HepG2 (cell line): Measurements from ENCODE around the gene SVOP. TPM values are rescaled to one million over a fixed set of nuclear protein-coding genes. Genes with fewer than 3 reads are reported as not detected.

ENCODE experiments used
- ARID3A ChIP-seq: IDR thresholded peaks from 2 replicates; pipeline ENCODE4 v1.6.1; 2012; ENCODE audit warnings: low read depth, low read length, improper control_type of control experiment
- GATAD1 ChIP-seq: IDR thresholded peaks from 2 replicates; pipeline ENCODE4 v1.6.1; 2016; ENCODE audit warnings: missing genetic modification reagents, missing compliant biosample characterization
- GFI1 ChIP-seq: sonication (generic); formaldehyde crosslinking; IDR thresholded peaks from 2 replicates; pipeline ENCODE4 v1.5.0; 2020; ENCODE audit warnings: missing genetic modification reagents, mild to moderate bottlenecking, borderline replicate concordance
- MAFG ChIP-seq: sonication (generic); formaldehyde crosslinking; IDR thresholded peaks from 2 replicates; pipeline ENCODE4 v1.5.1; 2020; ENCODE audit warnings: mild to moderate bottlenecking, missing genetic modification reagents
- MED8 ChIP-seq: sonication (generic); formaldehyde crosslinking; IDR thresholded peaks from 2 replicates; pipeline ENCODE4 v1.8.1; 2023; ENCODE audit warnings: mild to moderate bottlenecking, missing genetic modification reagents; ENCODE audit not compliant: insufficient replicate concordance
- MTA1 ChIP-seq: sonication (generic); formaldehyde crosslinking; IDR thresholded peaks from 2 replicates; pipeline ENCODE4 v1.4.0; 2020; ENCODE audit warnings: missing genetic modification reagents, mild to moderate bottlenecking, borderline replicate concordance
- PCBP1 ChIP-seq: fragments of 200-400 bp; formaldehyde crosslinking; IDR thresholded peaks from 2 replicates; pipeline ENCODE4 v1.6.1; 2017; ENCODE audit warnings: mild to moderate bottlenecking, low read depth, low read length, borderline replicate concordance
- PHB2 ChIP-seq: fragments of 450-650 bp; IDR thresholded peaks from 2 replicates; pipeline ENCODE4 v1.6.1; 2018; ENCODE audit not compliant: partially characterized antibody
- RARG ChIP-seq: sonication (generic); formaldehyde crosslinking; IDR thresholded peaks from 2 replicates; pipeline ENCODE4 v1.4.0; 2020; ENCODE audit warnings: low read depth, mild to moderate bottlenecking, missing genetic modification reagents
- RBM22 ChIP-seq: fragments of 200-400 bp; formaldehyde crosslinking; optimal IDR thresholded peaks from 2 replicates; pipeline ENCODE3; 2017; ENCODE audit warnings: mild to moderate bottlenecking, low read length, moderate library complexity
- SMAD3 ChIP-seq: sonication (generic); formaldehyde crosslinking; IDR thresholded peaks from 2 replicates; pipeline ENCODE4 v1.4.0; 2020; ENCODE audit warnings: missing genetic modification reagents
- SMAD9 ChIP-seq: sonication (generic); formaldehyde crosslinking; IDR thresholded peaks from 2 replicates; pipeline ENCODE4 v1.5.1; 2020; ENCODE audit warnings: mild to moderate bottlenecking, missing genetic modification reagents
- SYNCRIP ChIP-seq: fragments of 200-400 bp; formaldehyde crosslinking; IDR thresholded peaks from 2 replicates; pipeline ENCODE4 v1.6.1; 2018; ENCODE audit warnings: mild to moderate bottlenecking, low read depth, low read length; ENCODE audit not compliant: insufficient read depth
- TBX2 ChIP-seq: sonication (generic); formaldehyde crosslinking; IDR thresholded peaks from 2 replicates; pipeline ENCODE4 v1.5.0; 2020; ENCODE audit warnings: missing genetic modification reagents, mild to moderate bottlenecking, borderline replicate concordance
- TCF7L2 ChIP-seq: IDR thresholded peaks from 2 replicates; pipeline ENCODE4 v1.6.1; 2011; ENCODE audit warnings: mild to moderate bottlenecking, low read depth, low read length, moderate library complexity
- THAP11 ChIP-seq: IDR thresholded peaks from 2 replicates; pipeline ENCODE4 v1.6.1; 2016; ENCODE audit warnings: missing biosample characterization, missing genetic modification reagents
- ZMAT3 ChIP-seq: sonication (generic); formaldehyde crosslinking; conservative IDR thresholded peaks from 2 replicates; pipeline ENCODE4 v1.7.0; 2021; ENCODE audit warnings: missing genetic modification reagents
- ZNF12 ChIP-seq: sonication (generic); formaldehyde crosslinking; IDR thresholded peaks from 2 replicates; pipeline ENCODE4 v1.5.0; 2020; ENCODE audit warnings: missing genetic modification reagents
- ZXDC ChIP-seq: sonication (generic); formaldehyde crosslinking; IDR thresholded peaks from 2 replicates; pipeline ENCODE4 v1.5.0; 2020; ENCODE audit warnings: mild to moderate bottlenecking, missing genetic modification reagents
- polyA plus RNA-seq, 8 experiments: library from polyadenylated mRNA; depleted of rRNA in 3 of 8; stranded (reverse) in 7 of 8; unstranded in 1 of 8; fragments of >200 nt; fragmentation: Illumina TruSeq in 4 of 8; extraction: Trizol in 4 of 8; gene quantifications; 2 replicates each; pipeline versions ENCODE4 v1.2.1 to v1.2.3, GENCODE V29; 2011 to 2016; ENCODE audit warnings: low read depth in 4 of 8, missing spikeins in 1 of 8, mixed read lengths in 1 of 8; ENCODE audit not compliant: insufficient read depth in 1 of 8
- total RNA-seq, 5 experiments: library from RNA; depleted of rRNA; stranded (reverse); fragments of >200 nt; fragmentation: Illumina TruSeq; extraction: Trizol; gene quantifications; 2 replicates each; pipeline ENCODE4 v1.2.3, GENCODE V29; 2016; ENCODE audit warnings: low read depth in 1 of 5
- TF ChIP-seq, protein P1 (sequence below): sonication (generic); formaldehyde crosslinking; IDR thresholded peaks from 2 replicates; pipeline ENCODE4 v1.4.0; 2020; ENCODE audit warnings: mild to moderate bottlenecking, missing genetic modification reagents
- TF ChIP-seq, protein P2 (sequence below): sonication (generic); formaldehyde crosslinking; IDR thresholded peaks from 2 replicates; pipeline ENCODE4 v1.4.0; 2020; ENCODE audit warnings: mild to moderate bottlenecking, missing genetic modification reagents
- TF ChIP-seq, protein P3 (sequence below): sonication (generic); formaldehyde crosslinking; IDR thresholded peaks from 2 replicates; pipeline ENCODE4 v1.8.1; 2023; ENCODE audit warnings: missing genetic modification reagents, mild to moderate bottlenecking, borderline replicate concordance

Gene SVOP
- total and polyA plus RNA-seq, 2 of the 13 experiments (the other 11 are each of a cell fraction or from before 2014, with no cell fraction given), result not detected

- TF ChIP-seq, protein P1, sequence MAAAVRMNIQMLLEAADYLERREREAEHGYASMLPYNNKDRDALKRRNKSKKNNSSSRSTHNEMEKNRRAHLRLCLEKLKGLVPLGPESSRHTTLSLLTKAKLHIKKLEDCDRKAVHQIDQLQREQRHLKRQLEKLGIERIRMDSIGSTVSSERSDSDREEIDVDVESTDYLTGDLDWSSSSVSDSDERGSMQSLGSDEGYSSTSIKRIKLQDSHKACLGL, result no peak; the same call in 1 of the 2 replicates
- TF ChIP-seq SMAD9 (CRISPR knock-in tag), result no peak
- peak; percentile 79; the same call in 1 of the 2 replicates for TF ChIP-seq ZNF12 (CRISPR knock-in tag)
- no peak for TF ChIP-seq MED8 (CRISPR knock-in tag)
- TF ChIP-seq ARID3A, result peak; percentile 67
- peak; percentile 68; the same call in 1 of the 2 replicates for TF ChIP-seq ZXDC
- TF ChIP-seq MTA1, result no peak
- no peak for TF ChIP-seq RARG (CRISPR knock-in tag)
- TF ChIP-seq TBX2 (CRISPR knock-in tag), result peak; percentile 57; the same call in 1 of the 2 replicates
- TF ChIP-seq PHB2, result no peak
- no peak for TF ChIP-seq MAFG (CRISPR knock-in tag)
- no peak for TF ChIP-seq SYNCRIP
- TF ChIP-seq PCBP1, result no peak
- peak; percentile 96 for TF ChIP-seq RBM22
- peak; percentile 98 for TF ChIP-seq GATAD1 (CRISPR knock-in tag)
- TF ChIP-seq, protein P2, sequence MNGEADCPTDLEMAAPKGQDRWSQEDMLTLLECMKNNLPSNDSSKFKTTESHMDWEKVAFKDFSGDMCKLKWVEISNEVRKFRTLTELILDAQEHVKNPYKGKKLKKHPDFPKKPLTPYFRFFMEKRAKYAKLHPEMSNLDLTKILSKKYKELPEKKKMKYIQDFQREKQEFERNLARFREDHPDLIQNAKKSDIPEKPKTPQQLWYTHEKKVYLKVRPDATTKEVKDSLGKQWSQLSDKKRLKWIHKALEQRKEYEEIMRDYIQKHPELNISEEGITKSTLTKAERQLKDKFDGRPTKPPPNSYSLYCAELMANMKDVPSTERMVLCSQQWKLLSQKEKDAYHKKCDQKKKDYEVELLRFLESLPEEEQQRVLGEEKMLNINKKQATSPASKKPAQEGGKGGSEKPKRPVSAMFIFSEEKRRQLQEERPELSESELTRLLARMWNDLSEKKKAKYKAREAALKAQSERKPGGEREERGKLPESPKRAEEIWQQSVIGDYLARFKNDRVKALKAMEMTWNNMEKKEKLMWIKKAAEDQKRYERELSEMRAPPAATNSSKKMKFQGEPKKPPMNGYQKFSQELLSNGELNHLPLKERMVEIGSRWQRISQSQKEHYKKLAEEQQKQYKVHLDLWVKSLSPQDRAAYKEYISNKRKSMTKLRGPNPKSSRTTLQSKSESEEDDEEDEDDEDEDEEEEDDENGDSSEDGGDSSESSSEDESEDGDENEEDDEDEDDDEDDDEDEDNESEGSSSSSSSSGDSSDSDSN, result peak; percentile 92
- peak; percentile 96 for TF ChIP-seq THAP11 (CRISPR knock-in tag)
- peak; percentile 56 for TF ChIP-seq GFI1 (CRISPR knock-in tag)
- TF ChIP-seq SMAD3, result peak; percentile 97
- 0 out of 2 replicates have a peak, but pooled peaks have one; percentile 32 for TF ChIP-seq ZMAT3 (CRISPR knock-in tag)
- TF ChIP-seq, protein P3, sequence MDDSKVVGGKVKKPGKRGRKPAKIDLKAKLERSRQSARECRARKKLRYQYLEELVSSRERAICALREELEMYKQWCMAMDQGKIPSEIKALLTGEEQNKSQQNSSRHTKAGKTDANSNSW (CRISPR knock-in tag), result 0 out of 2 replicates have a peak, but pooled peaks have one; percentile 37
- no peak for TF ChIP-seq TCF7L2
These were observed 31.8 kb upstream of the SVOP start, which contains the start of gene USP30 (continued) for GRCh38 chr12:109052414-109053323.
